PC-3 (cell line): Measurements from ENCODE around the gene IBSP. TPM values are rescaled to one million over a fixed set of nuclear protein-coding genes. Genes with fewer than 3 reads are reported as not detected.

Experiments
- ATAC-seq: fragments of 200-7000 bp; cut with Tn5 transposase; 2 replicates; pipeline ENCODE4 v1.9.1; 2020; ENCODE audit warnings: mild to moderate bottlenecking, moderate library complexity
- Bru-seq: library from RNA; stranded (reverse); fragments of 400-500 nt; gene quantifications from one replicate; lab custom pipeline; 2021; lab: Mats Ljungman, UMichigan
- BruChase-seq, 2 experiments: library from RNA; stranded (reverse); fragments of 400-500 nt; gene quantifications; one replicate each; lab custom pipeline; 2021; lab: Mats Ljungman, UMichigan
- BruUV-seq: library from RNA; stranded (reverse); fragments of 400-500 nt; replicated peaks from 2 replicates; lab custom pipeline; 2021; lab: Mats Ljungman, UMichigan
- CTCF ChIA-PET: fragments of 300-600 bp; sonication (Branson Sonifier 250); formaldehyde crosslinking; loops from one replicate; lab custom pipeline; 2022; ENCODE audit warnings: antibody characterized with exemption; lab: Charles Lee
- POLR2A ChIA-PET: fragments of 300-600 bp; sonication (Branson Sonifier 250); formaldehyde crosslinking; loops from one replicate; lab custom pipeline; 2022; ENCODE audit warnings: antibody characterized with exemption; ENCODE audit not compliant: unreplicated experiment; lab: Charles Lee
- DNase-seq: peaks from one replicate; pipeline ENCODE4 v3.0.0-alpha.2; 2015
- H2AFZ ChIP-seq: fragments of 300-600 bp; sonication (generic); 2 replicates; pipeline ENCODE4 v1.6.0; 2016; ENCODE audit warnings: antibody characterized with exemption, low read length
- H3F3A ChIP-seq: fragments of 300-600 bp; sonication (generic); one replicate; pipeline ENCODE4 v1.6.0; 2017; ENCODE audit warnings: antibody characterized with exemption, low read length, control low read depth, mild to moderate bottlenecking; ENCODE audit not compliant: unreplicated experiment
- H3K27ac ChIP-seq: fragments of 300-600 bp; sonication (generic); 2 replicates; pipeline ENCODE4 v1.5.1; 2016; ENCODE audit warnings: mild to moderate bottlenecking, low read length
- H3K27me3 ChIP-seq: fragments of 300-600 bp; sonication (generic); 2 replicates; pipeline ENCODE4 v1.6.1; 2016; ENCODE audit warnings: low read length, mixed read lengths
- H3K36me3 ChIP-seq: fragments of 300-600 bp; sonication (generic); 2 replicates; pipeline ENCODE4 v1.6.1; 2016; ENCODE audit warnings: low read depth, mixed run types, low read length, mixed read lengths
- H3K4me1 ChIP-seq: fragments of 300-600 bp; sonication (generic); 2 replicates; pipeline ENCODE4 v1.5.1; 2016; ENCODE audit warnings: low read length; ENCODE audit not compliant: insufficient read depth
- H3K4me2 ChIP-seq: fragments of 300-600 bp; sonication (generic); 2 replicates; pipeline ENCODE4 v1.6.0; 2016; ENCODE audit warnings: low read length
- H3K4me3 ChIP-seq: fragments of 300-600 bp; sonication (generic); 2 replicates; pipeline ENCODE4 v1.5.1; 2016; ENCODE audit warnings: mild to moderate bottlenecking, low read length, mixed read lengths
- H3K79me2 ChIP-seq: fragments of 300-600 bp; sonication (generic); 2 replicates; pipeline ENCODE4 v1.6.1; 2017; ENCODE audit warnings: low read length, mixed read lengths
- H3K9ac ChIP-seq: fragments of 300-600 bp; sonication (generic); 2 replicates; pipeline ENCODE4 v1.6.0; 2016; ENCODE audit warnings: mild to moderate bottlenecking, low read length
- H3K9me2 ChIP-seq: fragments of 300-600 bp; sonication (generic); replicated peaks from 2 replicates; pipeline ENCODE4 v1.6.1; 2016; ENCODE audit warnings: mixed run types, low read length, mixed read lengths
- H3K9me3 ChIP-seq: fragments of 300-600 bp; sonication (generic); 2 replicates; pipeline ENCODE4 v1.6.1; 2016; ENCODE audit warnings: low read length, mixed read lengths
- H4K20me1 ChIP-seq: fragments of 300-600 bp; sonication (generic); 2 replicates; pipeline ENCODE4 v1.6.1; 2016; ENCODE audit warnings: low read length, mixed read lengths
- EZH2 ChIP-seq: fragments of 300-600 bp; sonication (generic); IDR thresholded peaks from one replicate; pipeline ENCODE4 v1.6.1; 2017; ENCODE audit warnings: antibody characterized with exemption, mild to moderate bottlenecking, low read length; ENCODE audit not compliant: unreplicated experiment
- EZH2phosphoT487 ChIP-seq: fragments of 300-600 bp; sonication (generic); IDR thresholded peaks from 2 replicates; pipeline ENCODE4 v1.6.1; 2018; ENCODE audit warnings: mild to moderate bottlenecking, antibody characterized with exemption, low read length, borderline replicate concordance
- intact Hi-C: fragments of 100-400 bp; cut with micrococcal nuclease; formaldehyde crosslinking; loops from 2 replicates; pipeline ENCODE4 v1.9.0; 2023
- long read RNA-seq: library from polyadenylated mRNA; unstranded; transcript quantifications from one replicate; pipeline ENCODE4 v2.0.0, GENCODE V29; 2021; ENCODE audit not compliant: unreplicated experiment
- total RNA-seq: library from RNA; depleted of rRNA; stranded (reverse); fragments of >200 nt; gene quantifications from 2 replicates; pipeline ENCODE4 v1.2.3, GENCODE V29; 2014; rRNA removed
- TF ChIP-seq, protein P1 (sequence below): fragments of 300-600 bp; sonication (generic); conservative IDR thresholded peaks from 2 replicates; pipeline ENCODE4 v1.5.1; 2017; ENCODE audit warnings: antibody characterized with exemption, low read depth, mild to moderate bottlenecking, low read length

IBSP gene, protein sequence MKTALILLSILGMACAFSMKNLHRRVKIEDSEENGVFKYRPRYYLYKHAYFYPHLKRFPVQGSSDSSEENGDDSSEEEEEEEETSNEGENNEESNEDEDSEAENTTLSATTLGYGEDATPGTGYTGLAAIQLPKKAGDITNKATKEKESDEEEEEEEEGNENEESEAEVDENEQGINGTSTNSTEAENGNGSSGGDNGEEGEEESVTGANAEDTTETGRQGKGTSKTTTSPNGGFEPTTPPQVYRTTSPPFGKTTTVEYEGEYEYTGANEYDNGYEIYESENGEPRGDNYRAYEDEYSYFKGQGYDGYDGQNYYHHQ
- total RNA-seq (not detected in 2 replicates), Bru-seq, nascent RNA (not detected), BruChase-seq, experiment 1, labeled RNA remaining after a 6-hour chase (not detected), BruChase-seq, experiment 2, labeled RNA remaining after a 2-hour chase (not detected)
- long read RNA-seq, result 0 reads

DNA sequence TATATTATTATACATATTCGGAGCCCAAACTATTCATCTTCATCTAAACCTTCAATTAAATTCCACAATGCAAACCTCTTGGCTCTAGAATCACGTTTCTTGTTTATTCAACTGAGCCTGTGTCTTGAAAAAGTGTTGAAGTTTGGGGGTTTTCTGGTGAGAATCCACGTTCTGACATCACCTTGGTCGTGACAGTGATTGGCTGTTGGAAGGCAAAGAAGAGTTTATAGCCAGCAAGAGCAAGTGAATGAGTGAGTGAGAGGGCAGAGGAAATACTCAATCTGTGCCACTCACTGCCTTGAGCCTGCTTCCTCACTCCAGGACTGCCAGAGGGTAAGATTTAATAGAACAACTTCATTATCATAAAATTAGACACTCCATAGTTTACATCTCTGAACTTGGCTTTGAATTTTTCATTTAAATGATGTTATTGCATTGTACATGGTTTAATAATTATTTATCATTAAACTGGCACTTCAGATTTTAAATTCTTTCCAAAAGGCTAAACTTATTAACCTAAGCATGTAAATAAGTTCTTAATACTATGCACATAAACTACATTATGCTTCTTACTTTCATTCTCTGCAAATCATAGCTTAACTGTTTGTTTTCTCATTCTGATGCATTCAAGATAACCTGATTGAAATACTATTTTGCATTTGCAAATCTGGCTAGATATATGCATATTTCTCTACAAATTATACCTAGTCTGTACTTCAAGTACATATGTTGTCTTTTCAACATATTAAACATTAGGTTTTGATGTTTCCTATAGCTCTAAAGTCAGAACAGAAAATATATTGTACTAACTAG lies at the start of gene IBSP:
Gene IBSP (plus strand): TSS at position 254 of the 813 bp plus-strand sequence. CDS start 2,808 bp downstream, outside the sequence.
- ChIA-PET POLR2A (no interaction called here), CTCF (no interaction called here)
- ATAC-seq, result no peak
- no peak for DNase-seq
- no peaks in the 10 kb centered on the region for H3K9me3 ChIP-seq
- no peaks in the 10 kb centered on the region for H3F3A ChIP-seq
- no peaks in the 10 kb centered on the region for H3K36me3 ChIP-seq
- no peaks in the 10 kb centered on the region for H3K9me2 ChIP-seq
- no peaks in the 10 kb centered on the region for H3K79me2 ChIP-seq
- no peak within 1 kb of the TSS for H3K4me2 ChIP-seq
- no peaks in the 10 kb centered on the region for H3K27me3 ChIP-seq
- intact Hi-C loops, result no loop called here
- TF ChIP-seq, protein P1, sequence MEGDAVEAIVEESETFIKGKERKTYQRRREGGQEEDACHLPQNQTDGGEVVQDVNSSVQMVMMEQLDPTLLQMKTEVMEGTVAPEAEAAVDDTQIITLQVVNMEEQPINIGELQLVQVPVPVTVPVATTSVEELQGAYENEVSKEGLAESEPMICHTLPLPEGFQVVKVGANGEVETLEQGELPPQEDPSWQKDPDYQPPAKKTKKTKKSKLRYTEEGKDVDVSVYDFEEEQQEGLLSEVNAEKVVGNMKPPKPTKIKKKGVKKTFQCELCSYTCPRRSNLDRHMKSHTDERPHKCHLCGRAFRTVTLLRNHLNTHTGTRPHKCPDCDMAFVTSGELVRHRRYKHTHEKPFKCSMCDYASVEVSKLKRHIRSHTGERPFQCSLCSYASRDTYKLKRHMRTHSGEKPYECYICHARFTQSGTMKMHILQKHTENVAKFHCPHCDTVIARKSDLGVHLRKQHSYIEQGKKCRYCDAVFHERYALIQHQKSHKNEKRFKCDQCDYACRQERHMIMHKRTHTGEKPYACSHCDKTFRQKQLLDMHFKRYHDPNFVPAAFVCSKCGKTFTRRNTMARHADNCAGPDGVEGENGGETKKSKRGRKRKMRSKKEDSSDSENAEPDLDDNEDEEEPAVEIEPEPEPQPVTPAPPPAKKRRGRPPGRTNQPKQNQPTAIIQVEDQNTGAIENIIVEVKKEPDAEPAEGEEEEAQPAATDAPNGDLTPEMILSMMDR, result no peak
- TF ChIP-seq EZH2 (no peak), EZH2phosphoT487 (no peak)
- H4K20me1 ChIP-seq, result no peaks in the 10 kb centered on the region
- H3K4me1 ChIP-seq, result no peaks in the 10 kb centered on the region
- H3K9ac ChIP-seq, result no peak within 1 kb of the TSS
- no peak within 1 kb of the TSS for H3K27ac ChIP-seq
- no peak within 1 kb of the TSS for H3K4me3 ChIP-seq
- no TSS peak for BruUV-seq
- H2AFZ ChIP-seq, result no peak within 1 kb of the TSS

DNA sequence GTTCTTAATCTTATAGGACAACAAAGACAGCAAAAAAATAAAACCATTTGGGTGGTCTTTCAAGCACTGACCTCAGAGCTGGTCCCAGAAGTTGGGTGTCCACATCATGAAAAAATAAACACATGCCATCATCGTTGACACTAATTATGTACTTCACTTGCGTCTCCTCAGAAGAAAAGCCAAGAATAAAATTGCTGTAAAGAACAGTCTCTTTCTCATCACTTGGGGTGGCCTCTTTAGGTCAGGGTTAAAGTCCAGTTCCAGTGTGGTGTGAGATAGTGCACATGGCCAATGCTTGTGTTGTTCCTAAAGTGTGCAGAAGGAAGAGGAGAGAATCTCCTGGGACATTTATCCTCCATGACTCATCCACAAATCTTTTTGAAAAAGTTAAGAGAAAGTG lies 49.5 kb upstream of the IBSP start:
- Histone ChIP-seq H3K36me3 (no peaks in the 10 kb centered on the region), H3K79me2 (no peaks in the 10 kb centered on the region), H3K9ac (no peak overlapping the region), H3F3A (no peaks in the 10 kb centered on the region), H3K4me3 (no peak overlapping the region), H3K9me2 (no peaks in the 10 kb centered on the region), H3K27ac (no peak overlapping the region), H3K27me3 (no peaks in the 10 kb centered on the region), H3K4me1 (no peaks in the 10 kb centered on the region), H4K20me1 (no peaks in the 10 kb centered on the region), H3K4me2 (no peak overlapping the region), H3K9me3 (no peaks in the 10 kb centered on the region), H2AFZ (no peak overlapping the region)
- ATAC-seq, result no peak
- CTCF ChIA-PET, result no interaction called here
- TF ChIP-seq, protein P1, result no peak
- no peak for TF ChIP-seq EZH2phosphoT487
- no peak for TF ChIP-seq EZH2
- POLR2A ChIA-PET, result no interaction called here
- no peak for DNase-seq
- BruUV-seq, result no TSS peak
- intact Hi-C loops, result no loop called here
